NB4 (cell line): ENCODE results near the gene TEKT2.

ENCODE experiments used
- DNase-seq: peaks from one replicate; pipeline ENCODE4 v3.0.0; 2010; ENCODE audit warnings: low read depth
- H3K4me3 ChIP-seq: one replicate; pipeline ENCODE4 v1.5.1; 2011; ENCODE audit warnings: mild to moderate bottlenecking, low read depth, low read length, moderate library complexity
- CTCF ChIP-seq: IDR thresholded peaks from one replicate; pipeline ENCODE4 v1.5.1; 2012; ENCODE audit warnings: low read depth, low read length
- MAX ChIP-seq: IDR thresholded peaks from 2 replicates; pipeline ENCODE4 v1.6.1; 2011; ENCODE audit warnings: low read depth, low read length
- MYC ChIP-seq: IDR thresholded peaks from 2 replicates; pipeline ENCODE4 v1.6.1; 2011; ENCODE audit warnings: low read depth, low read length
- POLR2A ChIP-seq: IDR thresholded peaks from 2 replicates; pipeline ENCODE4 v1.6.1; 2011; ENCODE audit warnings: mild to moderate bottlenecking; ENCODE audit not compliant: insufficient read length; ENCODE audit errors: extremely low read depth

TEKT2 gene

GRCh38 chr1:36126005-36126716 is 42.3 kb downstream of the TEKT2 start:
- H3K4me3 ChIP-seq, result no peak overlapping the region
- DNase-seq, result no peak
- no peak for TF ChIP-seq CTCF
- no peak for TF ChIP-seq MAX
- no peak for TF ChIP-seq MYC
- TF ChIP-seq POLR2A, result no peak

GRCh38 chr1:36126797-36127500 is 43.1 kb downstream of the TEKT2 start:
- no peak for TF ChIP-seq CTCF
- TF ChIP-seq MYC, result no peak
- TF ChIP-seq MAX, result no peak
- TF ChIP-seq POLR2A, result no peak
- no peak for DNase-seq
- H3K4me3 ChIP-seq, result no peak overlapping the region

GRCh38 chr1:36128126-36128904 is 44.4 kb downstream of the TEKT2 start:
- TF ChIP-seq MAX, result no peak
- no peak for TF ChIP-seq MYC
- no peak for TF ChIP-seq CTCF
- TF ChIP-seq POLR2A, result no peak
- DNase-seq, result no peak
- no peak overlapping the region for H3K4me3 ChIP-seq

GRCh38 chr1:36128905-36129206 is 45.0 kb downstream of the TEKT2 start:
- no peak overlapping the region for H3K4me3 ChIP-seq
- no peak for DNase-seq
- TF ChIP-seq MAX (no peak), MYC (no peak), POLR2A (no peak)

- DNase-seq, result no peak
- TF ChIP-seq CTCF, result no peak
- H3K4me3 ChIP-seq, result no peak overlapping the region
These were observed 48.1 kb downstream of the TEKT2 start for GRCh38 chr1:36132029-36132428.

GRCh38 chr1:36133484-36133883 is 49.6 kb downstream of the TEKT2 start:
- TF ChIP-seq MAX (no peak), MYC (no peak), POLR2A (no peak), CTCF (no peak)
- H3K4me3 ChIP-seq, result no peak overlapping the region
- DNase-seq, result no peak
